GM18508 (cell line): Measurements from ENCODE around the gene TNFRSF21.

Experiments used
- ATAC-seq: cut with Tn5 transposase; IDR thresholded peaks from one replicate; pipeline ENCODE4 v1.9.1; 2021; ENCODE audit warnings: moderate number of reproducible peaks; ENCODE audit not compliant: insufficient read depth, unreplicated experiment

TNFRSF21 gene

DNA sequence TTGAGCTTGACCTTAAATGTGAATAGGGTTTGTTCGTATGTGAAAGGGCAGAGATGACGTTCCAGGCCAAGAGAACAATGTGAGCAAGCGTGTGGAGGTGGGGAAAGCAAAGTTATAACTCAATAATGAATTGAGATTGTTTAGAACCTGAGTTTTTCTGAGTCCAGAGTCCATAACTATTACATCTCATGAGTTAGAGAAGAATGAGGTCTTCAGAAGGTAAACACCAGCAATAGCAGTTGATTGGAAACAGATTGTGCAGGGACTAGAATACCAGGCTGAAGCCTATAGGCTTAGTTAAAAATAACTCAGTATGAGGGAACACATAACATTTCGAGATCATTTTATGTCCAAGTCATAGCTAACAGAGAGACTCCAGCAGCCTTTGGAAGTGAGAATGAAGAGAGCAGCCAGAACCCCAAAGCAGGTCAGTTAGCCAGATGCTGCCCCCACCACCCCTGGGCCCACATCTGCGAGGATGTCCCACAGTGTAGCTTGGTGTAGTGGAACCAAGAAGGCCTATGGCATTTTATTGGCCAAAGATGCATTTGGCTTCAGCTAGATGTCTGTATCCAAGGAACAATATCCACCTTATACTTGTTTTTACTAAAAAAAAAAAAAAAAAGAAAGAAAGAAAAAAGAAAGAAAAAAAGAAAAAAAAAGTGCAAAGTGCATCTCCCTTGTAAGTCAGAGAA lies 121.7 kb downstream of the TNFRSF21 start:
- ATAC-seq, result no peak

DNA sequence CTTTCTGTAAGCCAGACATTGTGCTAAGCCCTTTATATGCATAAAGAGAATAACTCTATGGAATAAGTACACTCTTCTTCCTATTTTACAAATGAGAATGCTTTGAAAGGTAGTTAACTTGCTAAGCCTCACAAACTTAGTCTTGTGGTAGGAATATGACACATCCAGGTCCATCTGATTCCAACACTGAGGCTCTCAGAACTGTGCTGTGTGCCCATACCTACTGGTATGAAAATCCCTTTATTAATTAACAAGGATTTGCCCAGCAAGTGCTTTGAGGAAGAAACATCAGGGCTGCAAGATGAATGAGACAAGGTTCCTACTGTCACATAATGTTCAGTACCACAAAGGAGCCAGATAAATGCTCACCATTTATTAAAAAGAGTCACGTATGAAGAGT lies 122.6 kb downstream of the TNFRSF21 start:
- no peak for ATAC-seq

DNA sequence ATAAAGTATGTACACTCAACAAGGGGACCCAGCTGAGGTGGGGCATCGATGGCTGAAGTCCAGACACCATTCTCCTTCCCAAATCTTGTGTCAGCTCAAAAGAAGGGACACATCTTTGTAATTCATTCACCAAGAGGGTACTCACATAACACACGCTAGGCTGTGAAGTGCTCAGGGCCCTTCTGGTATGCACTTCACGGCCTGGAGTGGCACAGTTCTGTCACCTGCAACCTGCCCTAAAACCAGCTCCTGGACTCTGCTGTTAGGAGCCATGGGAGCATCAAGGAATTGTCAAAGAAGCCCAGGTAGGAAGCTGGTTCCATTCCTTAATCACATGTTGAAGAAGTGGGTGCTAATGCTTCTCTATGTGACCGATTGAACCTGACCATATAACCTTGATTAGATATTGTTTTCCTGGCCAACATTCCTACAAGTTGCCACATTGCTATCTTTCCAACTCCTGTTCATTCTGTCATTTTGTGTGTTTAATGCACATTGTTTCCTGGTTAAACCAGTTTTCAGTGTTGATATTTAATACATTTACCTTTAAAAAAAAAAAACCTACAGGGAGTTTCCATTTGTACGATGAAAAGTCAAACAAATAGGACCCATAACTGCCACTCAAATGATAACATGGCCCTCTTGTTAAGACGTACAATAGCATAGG lies 127.3 kb downstream of the TNFRSF21 start:
- no peak for ATAC-seq

DNA sequence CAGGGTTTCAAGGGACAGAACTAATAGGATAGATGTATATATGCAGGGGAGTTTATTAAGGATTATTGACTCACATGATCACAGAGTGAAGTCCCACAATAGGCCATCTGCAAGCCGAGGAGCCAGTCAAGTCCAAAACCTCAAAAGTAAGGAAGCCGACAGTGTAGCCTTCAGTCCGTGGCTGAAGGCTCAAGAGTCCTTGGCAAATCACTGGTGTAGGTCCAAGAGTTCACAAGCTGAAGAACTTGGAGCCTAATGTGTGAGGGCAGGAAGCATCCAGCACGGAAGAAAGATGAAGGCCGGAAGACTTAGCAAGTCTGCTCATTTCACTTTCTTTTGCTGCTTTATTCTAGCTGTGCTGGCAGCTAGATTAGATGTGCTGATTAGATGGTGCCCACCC lies 128.0 kb downstream of the TNFRSF21 start:
- ATAC-seq, result no peak
